Non-pigmented ciliary epithelial cell (primary cell): ENCODE measurements around the gene ACADVL.

Experiments used
- DNase-seq: peaks from one replicate; pipeline ENCODE4 v3.0.0-alpha.2; 2010; ENCODE audit warnings: low read depth

ACADVL gene

GRCh38 chr17:7191571-7192270 is 28.0 kb upstream of the ACADVL start:
- no peak for DNase-seq

GRCh38 chr17:7192271-7192937 is 27.3 kb upstream of the ACADVL start:
- DNase-seq, result no peak

GRCh38 chr17:7195971-7196370 is 23.8 kb upstream of the ACADVL start:
- no peak for DNase-seq

GRCh38 chr17:7196651-7197401 is 22.9 kb upstream of the ACADVL start:
- DNase-seq, result no peak

GRCh38 chr17:7203391-7203790 is 16.3 kb upstream of the ACADVL start:
- DNase-seq, result no peak

GRCh38 chr17:7204336-7204735 is 15.4 kb upstream of the ACADVL start:
- no peak for DNase-seq

- no peak for DNase-seq
These were observed 14.8 kb upstream of the ACADVL start for GRCh38 chr17:7204828-7205461.

GRCh38 chr17:7205561-7205960 is 14.2 kb upstream of the ACADVL start:
- no peak for DNase-seq

GRCh38 chr17:7207120-7208001 is 12.4 kb upstream of the ACADVL start:
- no peak for DNase-seq

GRCh38 chr17:7208027-7208571 is 11.6 kb upstream of the ACADVL start:
- no peak for DNase-seq

GRCh38 chr17:7208754-7209460 is 10.8 kb upstream of the ACADVL start:
- no peak for DNase-seq

GRCh38 chr17:7211491-7212273 is 8.1 kb upstream of the ACADVL start:
- DNase-seq, result no peak

GRCh38 chr17:7213895-7214299 is 5.8 kb upstream of the ACADVL start:
- DNase-seq, result no peak

- no peak for DNase-seq
These were observed 5.2 kb upstream of the ACADVL start for GRCh38 chr17:7214300-7215135.

- DNase-seq, result no peak
These were observed 4.6 kb upstream of the ACADVL start for GRCh38 chr17:7215136-7215638.

GRCh38 chr17:7215652-7216180 is 4.0 kb upstream of the ACADVL start:
- DNase-seq, result no peak

GRCh38 chr17:7216242-7217112 is 3.3 kb upstream of the ACADVL start:
- no peak for DNase-seq
